ENCODE data around the gene DLG5.

Gene DLG5

DNA sequence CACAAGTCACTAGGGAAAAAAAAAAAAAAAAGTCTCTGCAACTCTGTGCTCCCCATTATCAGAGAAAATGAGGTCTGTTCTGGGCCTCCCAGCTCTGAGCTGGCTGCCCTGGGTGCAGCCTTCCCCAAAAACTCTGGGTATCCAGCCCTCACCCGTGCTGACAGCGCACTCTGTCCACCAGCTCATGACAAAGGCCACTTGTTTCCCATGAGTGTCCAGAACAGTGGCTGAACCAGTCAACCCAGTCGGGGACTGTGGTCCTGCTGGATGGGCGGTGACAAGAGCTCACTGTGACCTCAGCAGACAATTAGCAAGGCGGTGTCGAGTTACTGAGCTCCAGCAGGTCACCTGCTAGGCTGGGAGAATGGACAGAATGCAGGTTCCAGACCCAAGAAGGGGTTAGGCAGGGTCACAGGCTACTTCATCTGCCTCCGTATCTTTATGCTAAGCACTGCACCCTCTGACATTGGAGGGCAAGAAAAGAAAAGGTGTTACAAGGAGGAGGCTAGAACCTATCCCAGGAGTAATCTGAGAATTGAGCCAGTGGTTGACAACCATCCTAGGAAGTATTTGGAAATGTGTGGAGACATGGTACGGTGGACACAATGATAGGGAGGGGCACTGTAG lies 37.2 kb downstream of the DLG5 start:
- no peak for DNase-seq

DNA sequence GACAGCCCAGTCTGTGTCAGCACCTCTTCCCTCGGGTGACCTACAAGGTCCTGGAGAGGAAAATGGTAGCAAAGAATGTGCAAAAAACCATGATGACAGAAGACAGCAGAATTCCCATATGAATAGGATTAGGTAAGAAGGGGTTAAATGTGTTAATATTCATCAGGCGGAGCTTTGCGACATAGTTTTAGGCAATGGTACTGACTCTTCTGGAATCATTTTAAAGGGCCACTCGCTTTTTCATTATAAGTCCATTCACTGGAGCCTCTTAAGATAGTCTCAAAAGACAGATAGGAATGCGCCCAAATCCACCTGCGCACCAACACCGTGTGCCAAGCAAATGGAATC lies 38.2 kb downstream of the DLG5 start:
- no peak for DNase-seq

DNA sequence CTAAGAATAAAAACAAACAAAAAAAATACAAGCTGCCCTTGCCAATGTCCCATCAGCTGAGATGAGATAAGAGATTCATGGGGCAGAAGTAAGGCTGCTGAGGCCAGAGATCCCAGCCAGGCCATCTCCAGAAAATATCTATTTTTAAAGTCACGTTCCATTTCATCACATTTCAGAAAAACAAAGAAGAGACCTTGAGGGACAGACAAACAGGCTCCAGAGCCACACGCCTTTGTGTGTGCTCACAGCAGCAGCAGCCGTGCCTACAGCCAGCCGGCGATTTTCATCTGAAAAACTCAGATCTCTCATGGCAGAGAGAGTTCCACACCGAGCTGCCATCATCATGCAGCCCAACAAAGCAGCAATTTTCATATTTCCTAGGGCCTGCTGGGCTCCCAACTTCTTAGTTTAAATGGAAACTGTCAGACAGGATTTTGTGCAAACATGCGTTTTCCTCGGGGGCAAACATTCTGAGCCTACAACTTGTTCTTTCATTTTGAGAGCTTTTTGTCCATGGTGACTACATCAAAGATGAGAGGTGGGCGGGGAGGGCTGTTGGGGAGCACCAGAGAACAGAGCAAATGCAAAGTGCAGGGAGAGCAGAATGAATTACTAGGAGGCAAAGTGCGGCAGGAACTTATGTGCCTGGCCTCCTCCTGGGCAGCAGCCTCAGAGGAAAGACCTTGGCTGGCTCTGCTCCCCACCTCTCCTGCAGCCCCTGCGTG lies 38.8 kb downstream of the DLG5 start:
- DNase-seq: no peak

DNA sequence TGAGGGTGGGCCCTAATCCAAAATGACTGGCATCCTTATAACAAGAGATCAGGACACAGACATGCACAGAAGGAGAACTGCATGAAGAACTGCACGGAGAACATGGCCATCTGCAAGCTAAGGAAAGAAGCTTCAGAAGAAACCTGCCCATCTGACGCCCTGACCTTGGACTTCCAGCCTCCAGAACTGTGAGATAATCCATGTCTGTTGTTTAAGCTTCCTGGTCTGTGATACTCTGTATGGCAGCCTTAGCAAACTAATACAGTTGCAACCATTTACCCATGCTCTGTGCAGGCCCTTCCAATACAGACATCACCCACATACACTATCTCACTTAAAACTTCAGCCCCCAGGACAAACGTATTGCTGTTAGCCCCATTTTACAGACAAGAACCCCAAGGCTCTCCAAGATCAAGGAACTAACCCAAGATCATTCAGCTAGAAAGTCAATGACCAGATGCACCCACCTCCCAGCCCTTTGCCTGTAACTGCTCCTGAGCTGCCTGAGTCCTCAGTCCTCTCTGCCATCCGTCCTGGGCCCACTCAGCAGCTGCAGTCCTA lies 39.7 kb downstream of the DLG5 start:
- no peak for DNase-seq

DNA sequence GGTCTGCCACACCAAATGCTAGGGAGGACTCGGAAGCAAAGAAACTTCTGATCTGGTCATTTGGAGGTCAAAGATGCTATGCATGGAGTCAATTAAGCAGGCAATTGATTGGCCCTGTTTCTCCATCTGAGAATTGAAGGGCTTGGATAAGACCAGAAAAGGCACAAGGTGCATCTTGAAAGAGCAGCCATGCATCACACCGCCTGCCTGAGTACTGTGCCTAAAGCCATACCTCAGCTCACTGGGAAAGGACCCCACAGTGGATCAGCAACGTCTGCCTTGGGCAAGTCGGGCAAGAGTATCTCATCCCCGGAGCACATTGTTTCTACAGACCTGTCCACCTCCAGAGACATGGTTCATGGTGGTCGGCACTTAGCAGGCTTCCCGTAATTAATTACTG lies 42.4 kb downstream of the DLG5 start:
- DNase-seq: no peak

DNA sequence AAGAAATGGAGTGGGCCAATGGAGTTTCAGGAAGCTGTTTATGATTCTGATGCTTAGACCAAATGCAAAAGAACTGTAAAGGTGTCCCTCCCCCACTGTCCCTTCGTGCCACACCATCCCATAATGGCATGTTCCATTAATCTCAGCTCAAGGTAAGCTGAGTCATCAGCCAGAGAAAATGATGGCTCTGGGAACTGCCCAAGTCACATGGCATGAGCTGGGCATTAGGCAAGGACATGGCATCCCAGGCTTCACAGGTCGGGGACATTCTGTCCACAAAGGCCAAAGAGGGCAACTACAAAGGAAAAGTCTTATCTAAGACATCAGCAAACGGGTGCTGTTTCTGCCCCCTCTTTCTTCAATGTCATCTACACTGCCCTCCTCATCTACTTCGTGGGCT lies 44.9 kb downstream of the DLG5 start:
- DNase-seq: no peak

DNA sequence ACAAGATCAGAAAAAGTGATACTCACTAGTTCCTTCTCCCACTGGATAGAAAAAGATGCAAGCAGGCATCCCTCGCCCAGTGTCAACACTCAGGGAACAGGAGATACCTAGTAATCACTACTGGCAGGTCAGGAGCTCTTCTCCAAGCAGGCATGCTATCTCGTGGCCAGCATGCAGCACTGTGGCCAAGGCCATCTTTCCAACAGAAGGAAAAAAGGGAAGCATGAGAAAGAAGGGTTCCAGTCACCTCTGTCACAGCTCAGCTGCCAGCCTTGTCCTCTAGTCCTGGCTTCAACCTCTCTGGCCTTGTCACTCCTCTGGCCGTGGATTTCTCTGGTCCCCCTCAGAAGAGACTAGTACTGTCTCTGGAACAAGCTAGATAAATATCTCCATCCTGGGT lies 45.3 kb downstream of the DLG5 start:
- DNase-seq: no peak

DNA sequence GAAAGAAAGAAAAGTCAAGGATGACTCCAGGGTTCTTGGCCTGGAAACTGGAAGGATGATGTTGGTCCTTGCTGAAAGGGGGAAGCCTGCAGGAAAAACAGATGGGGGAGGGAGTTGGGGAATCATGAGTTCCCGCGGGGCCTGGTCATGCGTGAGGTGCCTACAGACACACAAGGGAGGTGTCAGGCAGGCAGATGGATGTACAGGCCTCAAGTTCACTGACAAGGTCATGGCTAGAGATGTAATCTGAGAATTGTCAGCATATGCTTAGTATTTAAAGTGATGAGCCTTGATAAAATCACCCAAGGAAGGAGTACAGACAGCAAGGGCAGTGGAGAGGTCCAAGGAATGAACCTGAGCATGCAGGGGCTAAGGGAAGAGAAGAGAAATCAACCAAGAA lies 46.8 kb downstream of the DLG5 start:
- DNase-seq: no peak

DNA sequence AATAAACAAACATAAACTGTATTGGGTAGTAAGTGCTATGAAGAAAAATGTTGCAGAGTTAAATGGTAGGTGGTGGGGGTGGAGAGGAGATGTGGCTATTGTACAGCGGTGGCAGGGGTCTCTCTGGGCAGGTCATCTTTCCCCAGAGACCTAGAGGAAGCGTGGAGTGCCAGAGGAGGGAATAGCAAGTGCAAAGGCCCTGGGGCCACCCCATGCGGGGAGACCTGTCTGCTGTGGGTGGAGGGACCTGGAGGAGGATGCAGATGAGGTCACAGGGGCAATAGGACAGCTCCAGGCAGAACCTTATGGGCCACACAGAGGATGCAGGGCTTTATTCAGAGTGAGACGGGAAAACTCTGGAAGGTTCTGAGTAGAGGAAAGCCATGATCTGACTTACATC lies 47.5 kb downstream of the DLG5 start:
- no peak for DNase-seq

DNA sequence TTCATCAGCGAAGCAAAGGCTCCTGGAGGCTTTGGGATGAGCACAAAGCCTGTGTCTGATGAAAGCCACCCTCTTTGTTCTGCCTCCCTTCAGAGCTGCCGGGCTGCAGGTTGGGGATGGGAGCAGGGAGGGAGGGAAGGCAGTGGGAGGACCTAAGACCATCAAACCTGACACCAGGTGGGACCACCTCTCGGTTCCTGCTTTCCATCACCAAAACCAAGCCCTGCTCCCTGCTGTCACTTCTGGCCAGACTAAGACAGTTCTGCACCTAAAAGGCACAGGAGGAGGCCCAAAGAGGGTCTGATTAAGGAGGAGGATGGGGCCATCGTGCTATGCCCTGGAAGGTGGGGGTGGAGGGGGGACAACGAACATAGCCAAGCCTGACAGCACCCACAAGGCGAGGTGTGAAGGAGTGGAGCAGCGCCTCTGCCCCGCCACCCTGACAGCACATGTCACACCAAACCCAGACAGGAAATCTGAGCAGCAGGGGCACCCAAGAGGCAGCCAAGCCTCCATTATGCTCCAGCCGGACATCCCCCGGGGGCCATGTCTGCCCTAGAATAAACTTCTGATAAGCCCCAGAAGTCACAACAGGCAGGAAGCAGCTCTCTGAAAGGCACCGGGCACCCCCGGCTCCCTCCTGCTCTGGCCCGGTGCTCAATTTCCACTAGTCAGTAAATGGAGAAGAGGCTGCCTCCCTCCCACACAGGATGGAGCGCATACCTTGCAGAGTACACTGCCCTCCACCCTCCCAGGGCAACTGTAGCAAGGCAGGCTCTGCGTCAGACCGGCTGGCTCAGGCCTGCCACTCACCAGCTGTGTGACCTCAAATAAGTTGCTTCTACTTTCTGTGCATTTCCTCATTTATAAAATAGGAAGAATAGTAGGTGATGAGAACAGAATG lies 48.9 kb downstream of the DLG5 start:
- DNase-seq: peak; percentile 23

DNA sequence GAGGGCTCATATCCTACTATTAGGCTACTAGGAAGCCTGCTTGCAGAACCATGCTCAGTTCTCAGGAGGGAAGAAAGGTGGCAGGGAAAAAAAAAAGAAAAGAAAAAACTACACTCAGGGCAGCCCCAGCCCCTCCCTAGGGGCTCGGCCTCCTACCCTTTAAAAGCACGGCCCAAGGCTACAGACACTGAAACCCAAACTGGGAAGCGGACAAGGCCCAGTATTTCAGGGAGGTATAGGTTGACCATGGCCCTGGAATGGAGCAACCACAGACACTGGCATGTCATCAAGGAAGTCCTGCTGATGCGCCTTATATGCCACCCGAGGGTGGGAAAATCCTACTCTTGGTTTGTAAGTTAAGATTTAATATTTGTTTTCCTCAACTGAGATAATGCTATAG lies 50.8 kb downstream of the DLG5 start:
- no peak for DNase-seq

DNA sequence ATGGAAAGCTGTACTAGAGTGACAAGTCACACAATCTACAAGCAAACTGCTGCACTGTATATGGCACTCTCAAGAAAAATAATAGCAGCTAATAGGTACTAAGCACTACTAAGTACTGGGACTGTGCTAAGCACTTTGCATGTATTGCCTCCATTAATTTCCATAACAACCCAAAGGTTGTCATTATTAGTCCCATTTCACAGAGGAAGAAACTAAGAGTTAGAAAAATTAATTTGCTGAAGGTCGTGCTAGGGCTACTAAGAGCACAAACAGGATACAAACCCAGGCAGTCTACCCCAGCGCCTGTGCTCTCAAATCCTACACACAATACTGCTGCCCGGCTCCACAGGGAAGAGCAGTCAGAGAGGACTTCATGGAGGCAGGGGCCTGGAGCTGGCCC lies 51.7 kb downstream of the DLG5 start:
- DNase-seq: no peak

DNA sequence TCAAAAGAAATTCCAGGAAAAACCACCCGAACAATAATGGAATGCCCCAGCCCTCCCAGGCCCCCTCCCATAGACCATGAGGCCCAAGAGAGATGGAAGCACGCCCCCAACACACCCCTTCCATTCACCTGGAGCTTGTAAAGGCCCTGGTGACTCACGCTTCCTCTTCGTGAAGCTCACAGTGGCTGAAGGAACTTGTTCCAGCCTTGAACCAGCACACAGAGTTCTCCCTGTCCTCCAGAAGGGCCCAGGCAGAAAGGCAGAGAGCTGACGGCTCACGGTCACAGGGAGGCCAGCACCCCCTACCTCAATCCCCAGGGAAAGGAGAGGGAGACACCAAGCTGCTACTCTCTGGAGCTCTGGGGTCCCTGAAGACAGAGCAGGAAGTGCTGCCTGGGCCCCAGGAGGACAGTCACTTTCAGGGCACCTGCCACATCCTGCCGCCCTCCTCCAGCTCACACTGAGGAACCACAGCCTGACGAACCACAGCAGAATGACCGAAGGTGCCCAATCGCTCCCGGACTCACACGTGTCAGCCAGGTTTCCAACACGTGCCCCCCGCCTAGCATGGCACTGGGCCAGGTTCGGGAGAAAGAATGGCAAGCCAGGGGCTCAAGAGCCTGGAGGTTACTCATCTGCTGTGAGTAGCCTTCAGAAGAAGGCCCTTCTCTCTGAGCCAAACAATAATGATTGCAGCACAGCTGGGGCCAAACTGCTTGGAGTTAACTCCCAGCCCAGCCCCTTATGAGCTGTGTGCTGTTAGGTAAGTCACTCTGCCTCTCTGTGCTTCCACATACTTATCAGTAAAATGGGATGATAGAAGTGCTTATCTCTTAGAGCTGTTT lies 52.8 kb downstream of the DLG5 start:
- DNase-seq: peak; percentile 28

DNA sequence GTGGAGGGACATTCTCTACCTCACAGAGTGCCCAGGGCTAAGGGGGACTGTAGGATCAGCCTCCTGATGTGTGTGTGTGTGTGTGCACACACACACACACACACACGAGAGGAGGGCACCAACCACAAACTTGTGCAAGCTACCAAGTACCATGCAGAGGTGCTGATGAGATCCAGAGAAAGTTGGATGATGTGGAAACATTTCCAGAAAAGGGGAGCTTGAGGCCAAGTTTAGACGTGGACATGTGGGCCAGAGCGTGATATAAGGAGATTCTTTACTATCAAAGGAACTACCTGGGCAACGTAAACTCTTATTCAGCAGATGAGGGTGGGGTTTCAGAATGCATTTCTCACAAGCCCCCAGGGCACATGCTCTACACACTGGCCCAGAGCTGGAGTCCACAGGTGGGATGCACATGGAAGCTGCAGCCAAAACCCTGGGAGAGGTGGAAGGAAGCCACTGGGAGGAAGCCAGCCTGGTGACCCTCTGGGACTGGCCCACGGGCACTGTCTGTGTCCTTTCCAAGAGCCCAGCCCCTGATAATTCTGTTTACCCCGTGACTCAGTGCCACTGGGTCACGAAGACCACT lies 53.5 kb downstream of the DLG5 start:
- no peak for DNase-seq

DNA sequence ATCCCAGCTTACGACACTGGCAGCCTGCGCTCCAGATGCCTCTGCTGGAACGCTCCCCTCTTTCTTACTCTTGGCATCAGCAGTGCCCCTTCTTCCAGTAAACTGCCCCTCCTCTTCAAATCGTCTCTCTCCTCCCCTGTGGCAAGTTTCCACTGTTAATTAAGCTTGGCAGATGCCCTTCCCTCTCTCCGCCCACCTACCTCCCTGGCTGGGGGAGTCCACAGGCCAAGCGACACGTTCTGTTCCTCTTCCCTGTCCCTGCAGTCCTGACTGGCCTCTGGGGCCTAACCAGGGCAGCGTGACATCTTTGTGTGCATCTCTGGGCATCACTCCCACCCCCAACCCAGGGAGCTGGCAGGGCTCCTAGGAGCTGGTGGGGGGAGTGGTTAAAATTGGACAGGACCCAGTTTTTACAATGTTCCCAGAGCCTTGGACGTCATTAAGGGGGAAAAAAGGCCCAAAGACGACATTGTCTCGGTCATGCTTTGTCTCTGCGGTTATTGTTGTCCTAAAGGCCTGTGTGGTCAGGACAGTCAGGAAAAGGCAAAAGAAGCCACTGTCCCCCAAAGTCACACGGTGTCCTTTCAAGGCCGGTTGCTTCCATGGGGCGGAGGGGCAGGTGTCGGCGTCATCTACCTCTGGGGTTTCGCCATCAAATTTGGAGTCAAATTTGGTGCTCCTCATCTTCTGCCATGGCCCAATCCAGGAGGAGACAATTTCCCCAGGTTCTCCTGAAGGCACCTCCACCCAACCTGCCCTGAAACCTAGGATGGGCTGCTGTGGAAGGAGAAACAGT lies 54.2 kb downstream of the DLG5 start:
- DNase-seq: no peak

DNA sequence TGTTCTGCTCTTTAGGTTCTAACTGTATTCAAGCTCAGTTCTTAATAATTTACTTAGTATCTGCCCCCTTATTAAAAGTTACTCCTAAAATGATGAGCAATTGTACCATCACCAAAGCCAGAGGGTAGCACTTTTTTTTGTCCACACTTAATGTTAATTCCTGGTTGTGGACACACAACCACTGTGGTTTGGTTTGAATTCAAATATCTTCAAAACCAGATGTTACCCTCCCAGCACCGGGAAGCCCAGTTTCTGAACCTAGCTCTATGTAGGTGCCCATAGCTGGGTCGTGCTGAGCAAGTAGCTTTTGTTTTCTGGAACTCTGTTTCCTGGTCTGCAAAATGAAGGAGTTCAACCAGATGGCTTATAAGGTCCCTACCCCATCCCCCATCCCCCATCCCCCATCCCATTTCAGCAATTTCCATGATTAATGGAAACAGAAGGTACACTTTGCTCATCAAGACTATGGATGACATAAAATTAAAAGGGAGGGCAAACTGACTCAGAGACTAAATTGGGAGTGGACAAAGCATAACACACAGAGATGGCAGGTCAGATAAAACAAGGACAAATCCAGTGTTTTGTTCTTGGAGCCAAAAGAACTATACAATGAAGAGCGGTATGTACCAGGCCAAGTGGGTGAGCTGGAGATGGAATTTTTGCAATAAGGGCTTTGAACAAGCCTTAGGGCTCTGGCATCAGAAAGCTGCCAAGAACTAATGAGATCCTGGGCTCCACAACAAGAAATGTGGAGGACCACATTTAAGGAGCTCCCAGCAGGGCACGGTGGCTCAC lies 56.7 kb downstream of the DLG5 start:
- no peak for DNase-seq

DNA sequence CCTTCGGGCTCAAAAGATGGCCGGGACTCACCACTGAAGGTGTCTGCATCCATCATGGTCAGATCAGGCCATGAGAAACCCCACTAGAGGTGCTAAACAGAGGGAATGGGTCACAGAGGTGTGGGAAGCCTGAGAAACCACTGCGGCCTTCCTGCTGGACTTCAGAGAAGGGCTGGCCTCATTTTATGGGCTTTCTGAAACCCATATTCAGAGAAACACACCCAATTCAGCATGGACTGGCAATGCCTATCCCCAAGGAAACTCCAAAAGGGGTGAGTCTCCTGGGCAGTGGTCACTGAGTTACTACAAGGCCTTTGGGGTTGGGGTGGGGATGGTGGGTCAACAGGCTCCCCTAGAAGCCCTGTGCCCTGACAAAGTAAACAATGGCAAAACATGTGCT lies 58.0 kb downstream of the DLG5 start:
- DNase-seq: no peak

DNA sequence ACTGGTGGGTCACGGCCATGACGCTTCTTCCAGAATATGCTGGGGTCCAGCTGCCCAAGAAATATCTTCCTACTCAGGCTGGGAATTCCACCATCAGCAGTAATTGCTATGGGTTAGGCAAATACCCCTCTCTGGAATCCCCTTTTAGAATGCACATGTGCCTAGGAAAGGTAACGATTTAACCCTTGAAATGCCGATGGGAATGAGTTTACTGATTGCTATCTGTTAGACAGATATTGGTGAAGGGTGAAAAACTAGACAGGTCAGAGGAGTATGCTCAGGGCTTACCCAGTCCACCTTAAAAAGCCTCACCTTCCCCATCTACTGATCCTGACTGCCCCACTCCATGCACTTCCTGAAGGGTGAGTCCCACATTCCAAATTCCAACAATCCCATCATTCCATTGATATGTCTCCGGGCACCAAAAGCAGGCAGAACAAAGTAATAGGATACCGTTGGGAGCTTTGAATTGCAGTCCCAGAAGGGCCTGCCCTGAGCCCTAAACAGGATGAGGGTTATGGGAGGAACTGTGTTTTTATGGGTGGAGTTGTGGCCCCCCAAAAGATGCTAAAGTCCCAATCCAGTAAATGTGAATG lies 59.3 kb downstream of the DLG5 start:
- DNase-seq: no peak

DNA sequence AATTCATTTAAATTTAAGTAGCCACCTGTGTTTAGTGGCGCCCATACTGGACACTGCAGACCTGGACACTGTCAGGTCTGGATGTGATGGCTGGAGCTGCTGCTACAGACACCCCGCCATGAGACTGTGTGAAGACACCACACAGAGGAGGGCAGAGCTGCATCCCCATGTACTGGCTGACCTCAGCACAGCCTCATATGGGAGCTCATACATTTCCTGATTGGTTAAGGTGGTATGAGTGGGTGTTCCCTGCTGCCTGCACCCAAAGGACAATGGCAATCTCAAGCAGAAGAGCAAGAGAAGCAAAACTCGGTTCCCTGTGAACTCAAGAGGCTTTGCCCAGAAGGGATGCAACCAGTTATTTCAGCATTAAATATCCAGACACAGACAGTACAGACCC lies 60.0 kb downstream of the DLG5 start:
- DNase-seq: no peak

All from hematopoietic multipotent progenitor cell treated with erythropoietin and hydrocortisone succinate and interleukin-3 and kit ligand, for 6 days (in vitro differentiated cells).